Measurements from ENCODE around the gene AGBL3. TPM values are rescaled to one million over a fixed set of nuclear protein-coding genes. Genes with fewer than 3 reads are reported as not detected.
"Not testable (repeated sequence)": the region's sequence is repeated elsewhere in the genome, so short reads cannot be mapped to it uniquely, and the experiment has no call there.

Gene AGBL3
- polyA plus RNA-seq, 4 donors = 6.3 to 21.3 (median 11.6) TPM

DNA sequence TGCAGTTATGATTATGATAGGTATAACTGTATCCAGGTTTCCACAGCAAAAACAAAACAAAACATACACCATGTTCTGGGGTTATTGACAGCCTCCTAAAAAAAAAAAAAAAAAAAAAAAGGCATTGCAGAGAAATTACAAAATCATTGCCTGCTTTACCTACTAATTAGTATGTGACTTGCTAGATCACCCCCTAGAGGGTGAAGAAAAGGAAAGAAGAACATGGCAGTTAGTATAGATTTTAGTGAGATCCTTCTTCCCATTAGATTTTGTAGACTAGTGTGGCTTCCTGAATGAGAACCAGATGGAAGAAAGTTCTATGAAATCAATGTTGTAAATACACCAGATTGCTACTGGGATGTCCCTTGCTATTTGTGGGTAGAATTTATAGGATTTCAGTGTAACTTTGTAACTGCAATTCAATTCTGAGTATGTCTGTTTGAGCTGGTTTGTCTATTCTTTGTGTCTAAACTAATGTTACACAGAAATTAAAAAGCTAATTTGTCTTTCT, 24.0 kb upstream of the AGBL3 start:
- DNase-seq (ENCODE audit: low read depth in 4 of 4, low spot score in 2 of 4) = no peak

DNA sequence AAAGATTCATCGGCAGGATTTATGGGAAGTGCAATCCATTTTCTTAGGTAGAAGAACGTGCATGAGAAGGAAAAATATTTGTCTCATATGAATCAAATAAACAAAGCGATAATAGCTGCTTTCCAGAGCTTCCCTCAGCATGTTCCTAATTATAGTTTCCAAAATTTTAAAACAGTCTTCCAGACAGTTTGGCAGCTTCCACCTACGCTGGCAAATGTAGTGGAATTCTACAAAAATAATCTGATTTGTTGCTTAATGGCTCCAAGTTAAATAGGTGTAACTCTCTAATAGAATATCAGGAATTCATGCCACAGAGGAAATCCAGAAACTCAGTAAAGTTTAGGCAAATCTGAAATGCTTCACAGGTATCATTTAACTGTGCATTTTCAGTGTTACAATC, 23.3 kb upstream of the AGBL3 start:
- DNase-seq (ENCODE audit: low read depth in 4 of 4, low spot score in 2 of 4) = no peak

DNA sequence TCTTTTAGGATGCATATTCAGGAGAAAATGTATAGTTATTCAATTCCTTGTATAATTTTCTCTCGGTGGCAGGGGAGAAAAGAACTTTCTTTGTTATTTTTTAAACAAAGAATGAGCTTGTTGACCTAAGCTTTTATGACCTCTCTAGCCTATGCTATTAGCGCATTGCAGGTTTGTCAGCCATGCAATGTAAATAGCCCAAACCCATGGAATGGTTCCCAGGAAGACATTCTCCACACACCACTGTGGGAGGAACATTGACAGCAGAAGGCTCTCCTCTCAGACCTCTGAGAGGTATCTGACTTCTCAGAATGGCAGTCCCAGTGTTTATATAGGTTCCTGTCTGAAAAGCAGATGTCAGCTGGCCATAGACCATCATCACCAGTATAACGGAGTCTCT, 19.6 kb upstream of the AGBL3 start:
- no peak for DNase-seq (ENCODE audit: low read depth in 4 of 4, low spot score in 2 of 4)

DNA sequence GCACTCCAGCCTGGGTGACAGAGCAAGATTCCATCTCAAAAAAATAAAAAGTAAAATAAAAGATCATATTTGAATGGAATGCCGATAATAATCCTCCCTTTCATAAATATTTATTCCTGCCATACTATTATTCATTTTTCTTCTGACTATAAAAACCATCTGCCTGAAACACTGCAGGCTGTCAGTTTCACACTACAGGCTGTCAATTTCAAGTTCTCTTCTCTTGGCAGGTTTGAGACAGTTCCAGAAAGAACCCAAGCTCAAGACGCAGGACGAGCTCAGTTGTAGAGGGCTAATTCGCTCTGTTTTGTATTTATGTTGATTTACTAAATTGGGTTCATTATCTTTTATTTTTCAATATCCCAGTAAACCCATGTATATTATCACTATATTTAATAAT, 18.2 kb upstream of the AGBL3 start:
- DNase-seq (ENCODE audit: low read depth in 4 of 4, low spot score in 2 of 4) = no peak

DNA sequence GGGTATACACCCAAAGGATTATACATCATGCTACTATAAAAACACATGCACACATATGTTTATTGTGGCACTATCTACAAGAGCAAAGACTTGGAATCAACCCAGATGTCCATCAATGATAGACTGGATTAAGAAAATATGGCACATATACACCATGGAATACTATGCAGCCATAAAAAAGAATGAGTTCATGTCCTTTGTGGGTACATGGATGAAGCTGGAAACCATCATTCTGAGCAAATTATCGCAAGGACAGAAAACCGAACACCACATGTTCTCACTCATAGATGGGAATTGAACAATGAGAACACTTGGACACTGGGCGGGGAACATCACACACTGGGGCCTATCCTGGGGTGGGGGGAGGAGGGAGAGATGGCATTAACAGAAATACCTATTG, 4.7 kb upstream of the AGBL3 start:
- DNase-seq (ENCODE audit: low read depth in 4 of 4, low spot score in 2 of 4) = not testable (repeated sequence)

DNA sequence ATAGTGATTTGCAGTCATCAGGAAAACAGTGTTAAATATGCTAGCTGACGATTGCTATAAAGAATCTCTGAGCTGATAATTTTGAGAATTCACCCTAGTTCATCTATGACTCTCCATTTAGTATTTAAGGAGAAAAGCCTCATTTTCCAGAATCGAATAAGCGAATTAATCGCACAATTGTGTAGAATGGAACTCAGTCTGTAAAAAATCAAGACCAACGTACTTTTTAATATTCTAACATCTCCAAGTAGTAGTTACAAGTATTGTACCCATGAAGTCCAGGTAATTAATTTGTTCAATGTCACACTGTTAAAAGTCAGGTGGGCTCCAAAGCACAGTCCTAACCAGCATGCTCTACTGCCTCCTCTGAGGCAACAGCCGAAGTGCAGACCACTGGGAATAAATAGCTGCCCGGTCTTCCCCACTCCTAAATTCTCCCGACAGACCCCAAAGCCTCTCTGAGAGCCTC, 380 bp upstream of the AGBL3 start:
- no peak for DNase-seq (ENCODE audit: low read depth in 4 of 4, low spot score in 2 of 4)

DNA sequence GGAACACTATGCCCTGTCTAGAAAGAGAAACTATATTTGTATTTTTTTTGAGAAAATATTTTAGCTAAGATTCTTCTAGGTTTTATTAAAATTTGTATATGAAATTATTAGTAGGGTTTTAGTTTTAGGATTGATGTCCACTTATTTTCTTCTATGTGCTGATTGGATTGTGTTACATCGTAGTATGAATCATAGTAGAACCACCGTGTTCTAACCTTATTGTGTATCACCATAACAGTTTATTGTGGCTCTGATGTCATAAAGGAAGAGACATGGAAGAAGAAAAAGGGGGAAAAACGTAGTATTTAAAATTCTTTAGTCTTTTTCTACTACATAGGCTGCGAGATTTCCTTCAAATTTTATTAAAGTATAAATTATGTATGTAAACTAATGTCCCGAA, 1.9 kb downstream of the AGBL3 start:
- DNase-seq (ENCODE audit: low read depth in 4 of 4, low spot score in 2 of 4) = no peak

DNA sequence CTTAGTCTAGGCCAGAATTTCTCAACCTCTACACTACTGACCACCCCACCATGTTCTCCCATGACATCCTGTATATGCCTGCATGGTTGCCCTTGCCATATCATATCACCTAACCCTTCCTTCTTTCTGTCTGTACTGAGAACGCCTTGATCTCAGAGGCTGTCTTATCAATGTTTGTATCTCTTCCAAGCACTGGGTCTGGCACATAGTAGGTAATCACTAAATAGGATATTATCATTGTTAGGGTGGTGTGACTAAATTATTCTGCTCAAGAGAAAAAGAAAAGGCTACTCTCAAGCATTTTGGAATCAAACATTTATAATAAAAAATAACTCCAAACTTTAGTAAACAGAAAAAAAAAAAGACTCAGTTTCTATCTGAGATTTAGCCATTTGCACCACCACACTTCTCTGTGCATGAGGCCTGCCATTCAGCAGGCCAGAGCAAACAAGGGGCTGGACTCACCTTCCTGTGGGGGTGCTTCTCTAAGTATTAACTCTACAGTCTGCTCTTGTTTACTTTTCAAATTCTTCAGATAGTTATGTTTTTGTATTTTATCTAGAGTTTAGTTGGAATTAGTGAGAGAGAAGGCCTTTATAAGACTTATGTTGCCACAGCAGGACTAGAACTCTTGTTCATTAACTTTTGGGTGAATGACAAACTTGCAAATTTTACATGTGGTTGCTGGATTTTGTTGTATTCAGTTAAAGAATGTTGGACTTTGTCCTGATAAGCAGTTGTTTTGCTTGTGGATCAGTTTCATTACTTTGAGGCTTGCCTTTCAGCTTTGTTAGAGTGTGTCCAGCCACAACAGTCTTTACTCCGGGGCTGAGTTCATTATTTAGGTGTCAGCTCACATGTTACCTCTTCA, 5.4 kb downstream of the AGBL3 start:
- no peak for DNase-seq (ENCODE audit: low read depth in 4 of 4, low spot score in 2 of 4)

DNA sequence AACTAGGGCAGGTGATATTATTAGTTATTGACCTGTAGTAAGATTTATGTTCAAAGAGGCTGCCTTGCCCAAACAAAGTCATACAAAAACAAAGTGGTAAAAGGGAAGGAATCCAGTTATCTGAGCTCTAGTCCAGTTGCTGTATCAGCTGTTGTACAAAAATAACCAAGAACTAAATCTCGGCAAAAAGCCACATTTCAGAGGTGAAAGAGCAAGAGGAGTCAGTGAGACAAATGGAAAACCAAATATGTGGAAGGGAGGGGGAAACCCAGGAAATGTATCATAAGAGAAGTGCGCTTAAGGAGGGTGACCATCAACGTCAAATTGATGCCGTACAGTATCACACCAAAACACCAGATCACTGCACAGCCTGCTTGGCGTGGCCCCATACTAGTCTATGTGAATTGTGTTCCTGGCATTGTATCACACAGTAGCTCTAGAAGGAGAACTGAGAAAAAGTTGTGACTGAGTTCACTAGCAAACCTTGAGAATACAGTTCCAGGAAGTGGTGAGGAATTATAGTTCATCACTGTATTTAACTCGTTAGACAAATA, 6.4 kb downstream of the AGBL3 start:
- DNase-seq (ENCODE audit: low read depth in 4 of 4, low spot score in 2 of 4) = no peak

DNA sequence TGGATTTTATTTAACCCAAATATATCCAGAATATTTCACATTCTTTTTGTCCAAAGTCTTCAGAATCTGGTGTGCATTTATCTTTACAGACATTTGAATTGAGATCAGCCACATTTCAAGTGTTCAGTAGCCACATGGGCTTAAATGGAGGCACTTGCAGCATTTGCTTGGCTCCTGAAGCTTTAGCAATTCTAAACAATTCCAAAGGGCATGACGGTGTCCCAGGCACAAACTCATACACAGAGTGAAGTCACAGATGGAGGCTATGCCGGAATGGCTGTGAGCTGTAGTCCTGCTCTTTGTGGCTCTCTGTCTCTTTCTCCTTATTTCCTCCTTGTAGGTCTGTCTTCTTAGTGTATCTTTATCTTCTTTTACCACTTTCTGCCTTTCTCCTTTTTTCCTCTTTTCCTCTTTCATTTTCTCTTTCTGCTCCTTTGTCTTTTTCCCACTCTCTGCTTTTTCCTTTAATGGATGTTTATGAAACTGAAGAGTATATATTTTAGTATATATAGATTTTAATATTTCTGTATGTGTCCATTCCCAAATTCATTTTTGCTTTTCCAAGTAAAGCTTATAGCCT, 7.7 kb downstream of the AGBL3 start:
- no peak for DNase-seq (ENCODE audit: low read depth in 4 of 4, low spot score in 2 of 4)

DNA sequence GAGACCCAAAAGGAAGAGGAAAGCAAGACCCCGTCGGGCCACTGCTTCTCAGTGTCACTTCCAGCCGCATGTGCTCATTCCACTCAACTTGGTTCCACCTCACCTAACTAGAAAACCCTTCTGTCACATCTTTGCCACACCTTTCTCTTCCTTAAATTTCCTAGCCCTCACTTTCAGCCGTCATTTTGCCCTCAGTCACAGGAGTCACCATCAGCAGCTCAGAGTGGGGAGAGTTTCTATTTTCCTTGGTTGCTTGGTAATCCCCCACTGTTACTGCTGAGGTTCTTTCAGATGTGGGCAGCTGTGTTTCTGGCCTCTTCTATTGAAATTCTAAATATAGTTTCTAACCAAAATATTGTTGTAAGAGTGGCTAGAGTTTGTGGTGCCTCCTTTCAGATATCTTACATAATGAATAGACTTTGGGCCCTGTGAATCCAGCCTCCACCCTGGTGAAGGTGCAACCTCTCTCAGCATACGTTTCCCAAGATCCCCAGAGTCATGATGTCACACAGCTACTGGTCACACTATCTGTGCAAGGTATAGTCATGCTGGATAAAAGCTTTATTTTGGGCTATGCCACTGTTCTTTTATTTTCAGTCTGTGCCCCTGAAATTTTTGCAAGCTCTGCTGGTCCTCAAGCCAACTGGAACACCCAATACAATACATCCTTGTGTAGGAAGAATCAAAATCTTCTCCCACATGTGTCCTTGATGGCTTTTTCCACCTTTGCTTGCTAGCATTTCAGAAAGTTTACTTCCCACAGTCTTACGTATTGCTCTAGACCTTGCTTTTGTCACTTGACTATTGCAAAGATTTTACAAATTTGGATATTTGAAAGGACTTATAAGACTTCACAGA, 9.2 kb downstream of the AGBL3 start:
- no peak for DNase-seq (ENCODE audit: low read depth in 4 of 4, low spot score in 2 of 4)

DNA sequence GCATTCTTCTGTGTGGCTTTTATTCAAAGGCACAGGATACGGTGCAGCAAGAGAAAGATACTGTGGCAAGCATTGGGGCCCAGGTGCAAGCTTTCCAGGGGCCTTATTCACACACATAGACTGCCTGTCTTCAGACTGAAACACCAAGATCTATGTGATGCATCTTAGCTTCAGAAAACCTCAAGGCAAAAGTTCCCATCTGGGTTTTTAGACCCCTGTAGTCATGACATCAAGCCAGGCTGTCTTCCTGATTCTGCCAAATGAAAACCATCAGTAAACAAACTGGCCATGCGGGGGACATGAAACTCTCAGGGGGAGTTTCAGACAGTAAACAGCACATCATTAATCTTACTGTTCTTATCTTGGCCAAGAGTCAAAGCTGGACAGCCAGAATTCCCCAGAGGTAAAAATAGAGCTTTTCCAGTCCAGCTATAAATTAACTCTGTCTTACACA, 9.8 kb downstream of the AGBL3 start:
- DNase-seq (ENCODE audit: low read depth in 4 of 4, low spot score in 2 of 4) = peak in 2 of 4 donors; percentile 36 to 57

DNA sequence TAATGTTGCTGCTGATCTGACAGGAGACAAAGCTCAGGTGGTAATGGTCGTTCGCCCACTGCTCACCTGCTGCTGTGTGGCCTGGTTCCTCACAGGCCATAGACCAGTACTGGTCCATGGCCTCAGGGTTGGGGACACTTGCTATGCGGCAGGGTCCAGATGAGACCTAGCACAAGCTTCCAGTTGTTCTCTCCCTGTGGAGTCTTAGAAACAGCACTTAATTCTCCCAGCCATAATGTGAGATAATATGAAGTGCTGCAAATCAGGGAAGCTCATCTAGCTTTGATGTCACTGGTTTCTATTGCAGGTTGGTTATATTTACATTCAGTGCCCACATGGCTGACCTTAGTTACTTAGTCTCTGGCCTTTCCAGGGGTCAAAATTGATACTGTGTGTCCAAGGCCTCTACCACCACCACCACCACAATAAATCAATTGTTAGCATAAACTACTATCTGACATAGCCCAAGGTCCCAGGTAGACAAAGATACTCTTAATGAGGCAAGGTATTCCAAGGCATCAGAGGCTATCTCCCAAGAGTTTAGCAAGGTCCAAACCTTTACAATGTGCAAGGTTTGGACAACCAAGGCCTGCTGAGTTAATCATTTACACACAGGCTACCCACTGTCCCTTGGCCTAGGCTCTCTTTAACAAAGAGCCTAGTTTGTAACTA, 11.0 kb downstream of the AGBL3 start:
- no peak for DNase-seq (ENCODE audit: low read depth in 4 of 4, low spot score in 2 of 4)

DNA sequence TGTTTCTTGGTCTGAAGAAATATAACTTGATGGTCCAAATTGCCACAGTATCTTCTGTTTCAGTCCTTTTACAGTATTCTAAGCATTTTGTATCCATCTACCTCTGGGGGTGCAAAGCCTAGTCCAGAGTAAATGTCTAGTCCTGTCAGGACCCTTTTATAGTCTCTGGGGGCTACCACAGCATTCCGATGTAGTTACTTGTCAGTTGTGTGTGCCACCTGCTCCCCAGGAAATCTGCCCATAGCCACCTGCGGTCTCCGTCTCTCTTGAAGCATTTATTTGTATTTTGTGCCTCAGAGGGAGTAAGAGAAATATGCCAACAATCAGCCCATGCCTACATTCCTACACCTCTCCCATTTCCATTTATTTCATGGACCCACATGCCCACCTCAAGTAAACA, 12.8 kb downstream of the AGBL3 start:
- DNase-seq (ENCODE audit: low read depth in 4 of 4, low spot score in 2 of 4) = no peak

DNA sequence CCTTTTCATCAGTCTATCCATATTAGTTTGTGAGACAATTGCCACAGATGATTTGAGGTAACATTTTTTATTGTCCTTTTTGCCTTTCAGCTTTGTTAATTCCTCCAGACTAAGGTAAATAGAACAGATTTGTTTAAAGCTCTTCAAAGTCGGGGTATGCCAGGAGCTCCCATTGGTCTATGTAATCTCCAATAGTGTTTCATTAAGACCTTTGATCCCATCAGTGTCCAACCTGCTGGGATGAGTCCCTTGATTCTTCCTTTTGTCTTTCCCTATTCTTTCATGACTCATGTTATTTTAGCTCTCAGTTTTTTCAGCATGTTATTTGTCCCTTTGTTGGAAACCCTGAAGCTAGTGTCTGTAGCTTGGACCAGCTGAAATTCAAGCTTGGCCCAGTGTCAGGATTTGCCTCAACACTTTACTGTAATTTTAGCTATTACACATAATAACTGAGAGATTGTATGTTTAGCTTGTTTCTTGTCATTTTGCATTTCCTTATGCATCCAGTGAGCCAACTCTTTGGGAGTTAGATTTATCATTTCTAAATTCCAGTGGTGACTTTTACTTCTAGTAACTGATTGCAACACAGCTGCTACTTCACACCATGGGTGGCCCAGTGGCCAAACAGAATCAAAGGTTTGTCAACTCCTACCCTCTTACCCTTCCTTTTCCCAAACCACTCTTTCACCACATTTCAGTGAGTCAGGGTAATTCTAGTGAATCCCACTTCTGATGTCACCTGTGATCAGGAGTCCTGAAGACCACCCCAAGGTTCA, 15.3 kb downstream of the AGBL3 start:
- DNase-seq (ENCODE audit: low read depth in 4 of 4, low spot score in 2 of 4) = no peak

DNA sequence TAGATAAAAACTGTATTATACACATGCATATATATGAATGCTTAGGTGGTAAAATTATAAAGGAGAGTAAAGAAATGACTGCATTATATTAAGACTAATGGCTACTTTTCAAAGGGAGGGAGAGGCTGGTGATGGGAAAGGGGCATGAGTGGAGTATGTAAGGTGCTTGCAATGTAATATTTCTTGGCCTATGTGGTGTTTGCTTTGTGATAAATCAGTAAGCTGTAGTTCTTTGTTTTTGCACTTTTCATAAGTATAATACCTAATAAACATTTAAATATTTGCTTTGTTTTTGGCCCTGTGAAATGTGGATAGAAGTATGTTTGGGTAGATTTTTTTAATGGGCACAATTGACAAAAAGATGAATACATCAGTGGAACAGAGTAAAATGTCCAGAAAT, 25.9 kb downstream of the AGBL3 start:
- DNase-seq (ENCODE audit: low read depth in 4 of 4, low spot score in 2 of 4) = no peak

DNA sequence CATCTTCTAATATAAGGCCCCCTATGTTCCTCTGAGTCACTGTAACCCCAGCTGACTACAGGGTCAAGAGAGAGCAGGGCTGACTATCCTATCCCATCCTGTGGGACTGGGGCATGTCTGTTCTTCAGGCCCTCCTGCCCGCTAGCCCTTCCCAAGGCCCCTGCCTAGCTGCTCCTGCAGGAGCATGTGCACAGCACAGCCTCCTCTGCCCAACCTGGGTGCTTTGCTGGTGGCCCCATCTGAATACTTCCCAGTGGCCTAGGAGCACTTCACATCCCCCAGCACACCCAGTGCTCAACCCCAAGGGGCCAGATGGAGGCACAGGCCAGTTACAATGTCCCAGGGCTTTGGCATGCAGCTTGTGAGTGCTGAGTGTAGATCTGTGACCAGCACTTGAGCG, 37.3 kb downstream of the AGBL3 start:
- no peak for DNase-seq (ENCODE audit: low read depth in 4 of 4, low spot score in 2 of 4)

DNA sequence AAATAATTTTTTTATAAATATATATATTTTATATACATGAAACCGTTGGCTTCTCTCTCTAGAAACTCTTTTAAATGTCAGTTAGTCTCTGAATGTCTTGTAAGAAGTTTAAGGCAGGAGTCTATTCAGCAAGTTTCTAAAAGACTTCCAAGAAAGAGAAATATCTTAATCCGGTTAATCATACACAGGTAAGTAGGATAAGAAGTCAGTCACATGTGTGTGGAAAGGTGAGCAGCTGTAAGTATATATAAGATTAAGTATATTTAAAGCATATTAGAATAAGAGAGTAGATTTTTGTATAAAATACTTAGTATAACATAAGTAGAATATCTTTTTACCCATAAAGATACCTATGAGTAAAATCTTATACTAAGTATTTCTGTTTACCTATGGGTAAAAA, 48.9 kb downstream of the AGBL3 start:
- no peak for DNase-seq (ENCODE audit: low read depth in 4 of 4, low spot score in 2 of 4)

DNA sequence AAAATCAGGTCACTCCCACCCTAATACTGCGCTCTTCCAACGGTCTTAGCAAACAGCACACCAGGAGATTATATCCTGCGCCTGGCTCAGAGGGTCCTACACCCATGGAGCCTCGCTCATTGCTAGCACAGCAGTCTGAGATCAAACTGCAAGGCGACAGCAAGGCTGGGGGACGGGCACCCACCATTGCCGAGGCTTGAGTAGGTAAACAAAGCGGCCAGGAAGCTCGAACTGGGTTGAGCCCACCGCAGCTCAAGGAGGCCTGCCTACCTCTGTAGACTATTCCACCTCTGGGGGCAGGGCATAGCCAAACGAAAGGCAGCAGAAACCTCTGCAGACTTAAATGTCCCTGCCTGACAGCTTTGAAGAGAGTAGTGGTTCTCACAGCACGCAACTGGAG, 80.7 kb downstream of the AGBL3 start:
- not testable (repeated sequence) for DNase-seq (ENCODE audit: low read depth in 4 of 4, low spot score in 2 of 4)
